Stimulated activated CD8-positive, alpha-beta memory T cell treated with anti-CD3 and anti-CD28 coated beads, Interleukin-12 subunit alpha, Interleukin-12 subunit beta, amount 100 ng/mL, for 4 hours (primary cell): ENCODE data around the gene DIPK1A.
A peak's percentile ranks its signal among the peaks of the same experiment; 100 is the strongest.
"Not testable (repeated sequence)": the region's sequence is repeated elsewhere in the genome, so short reads cannot be mapped to it uniquely, and the experiment has no call there.

Experiments used
- DNase-seq: peaks from one replicate; pipeline ENCODE4 v3.0.0-alpha.2; 2020; ENCODE audit warnings: low read depth

DIPK1A gene

DNA sequence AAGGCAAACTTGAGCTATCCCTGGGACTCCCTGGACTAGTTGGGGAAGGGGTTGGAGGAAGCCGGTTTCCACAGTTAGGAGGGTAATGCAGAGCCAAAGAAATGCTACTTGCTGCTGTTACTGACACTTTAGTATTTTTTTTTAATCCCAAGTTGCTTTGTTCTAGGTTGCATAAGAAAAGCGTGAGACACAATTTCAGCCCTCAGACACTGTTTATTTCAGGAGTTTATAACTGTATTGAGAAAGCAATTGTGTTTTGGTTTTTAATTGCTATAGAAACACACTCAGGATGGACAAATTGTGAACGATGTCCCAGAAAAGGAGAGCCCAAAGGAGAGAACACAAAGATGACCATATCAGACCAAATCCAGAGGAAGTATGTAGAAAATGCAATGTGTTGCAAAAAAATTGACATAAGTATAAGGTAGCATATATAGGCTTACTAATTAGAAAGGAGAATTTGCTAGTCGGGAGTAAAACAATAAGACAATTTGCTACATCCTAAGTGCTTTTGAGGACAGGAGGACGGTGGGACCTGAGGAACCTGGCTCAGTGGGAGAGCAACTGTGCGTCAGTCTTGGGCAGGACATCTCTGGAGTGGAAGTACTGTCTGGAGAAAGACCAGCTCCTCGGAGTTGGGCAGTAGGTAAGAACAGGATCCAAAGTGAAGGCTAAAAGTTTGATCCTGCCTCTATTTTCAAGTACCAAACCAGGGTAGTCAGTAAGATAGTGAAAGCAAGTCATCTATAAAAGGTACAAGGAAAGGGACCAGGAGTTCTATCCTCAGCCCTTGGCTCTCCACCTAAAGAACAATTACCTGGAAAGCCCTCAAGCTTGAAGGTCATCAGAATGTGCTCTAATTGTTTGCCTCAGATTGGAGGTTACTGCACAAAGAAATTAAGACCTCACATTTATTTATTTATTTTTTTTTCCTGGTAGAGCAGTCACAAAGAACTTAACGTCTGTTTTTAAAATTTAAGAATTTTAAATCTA is 39.9 kb downstream of the DIPK1A start:
- DNase-seq, result no peak

GRCh38 chr1:92916899-92917298 is 44.4 kb downstream of the DIPK1A start:
- DNase-seq, result no peak

DNA sequence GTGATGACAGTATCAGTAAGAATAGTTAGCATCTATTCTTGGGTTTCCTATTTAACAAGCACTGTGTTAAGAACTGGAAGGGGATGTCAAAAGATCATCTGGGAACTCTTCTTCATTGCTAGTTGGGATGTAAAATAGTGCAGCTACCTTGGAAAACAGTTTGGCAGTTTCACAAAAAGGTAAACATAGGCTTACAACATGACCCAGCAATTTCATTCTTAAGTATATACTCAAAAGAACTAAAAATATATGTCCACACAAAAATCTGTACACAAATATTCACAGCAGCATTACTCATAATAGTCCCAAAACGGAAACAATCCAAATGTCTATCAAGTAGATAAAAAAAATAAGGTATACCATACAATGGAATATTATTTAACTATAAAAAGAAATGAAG is 45.7 kb downstream of the DIPK1A start:
- DNase-seq, result no peak

GRCh38 chr1:92913093-92913819 is 48.0 kb downstream of the DIPK1A start:
- DNase-seq, result no peak

GRCh38 chr1:92910081-92910480 is 51.2 kb downstream of the DIPK1A start:
- no peak for DNase-seq

- no peak for DNase-seq
Observed at GRCh38 chr1:92909321-92909720, 51.9 kb downstream of the DIPK1A start.

DNA sequence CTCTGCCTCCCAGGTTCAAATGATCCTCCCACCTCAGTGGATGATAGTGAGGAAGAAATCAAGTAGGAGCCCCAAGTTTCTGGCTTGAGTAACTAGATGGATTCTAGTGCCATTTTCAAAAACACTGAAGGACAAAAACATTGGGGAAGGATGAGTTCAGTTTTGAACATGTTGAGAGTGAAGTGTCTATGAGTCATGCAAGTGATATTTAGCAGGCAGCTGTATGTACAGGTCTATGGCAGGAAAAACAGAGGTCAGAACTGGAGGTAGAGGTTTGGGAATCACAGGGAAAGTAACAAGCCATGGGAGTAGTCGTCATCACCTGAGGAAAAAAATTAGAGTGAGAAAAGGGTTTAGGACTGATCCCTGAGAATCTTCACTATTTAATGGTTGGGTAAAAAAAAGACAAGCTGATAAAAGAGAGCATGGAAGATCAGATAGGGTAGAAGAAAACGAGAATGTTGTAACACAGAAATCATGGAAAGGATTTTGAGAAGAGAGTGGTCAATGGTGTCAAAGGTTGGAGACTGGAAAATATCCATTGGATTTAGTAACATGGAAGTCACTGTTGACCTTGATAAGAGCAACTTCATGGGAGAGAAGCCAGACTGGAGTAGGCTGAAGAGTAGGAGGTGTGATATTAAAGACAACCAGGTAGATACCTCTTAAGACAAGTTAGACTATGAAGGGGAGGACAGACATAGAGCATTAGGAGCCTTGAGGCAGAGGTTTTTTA is 53.1 kb downstream of the DIPK1A start:
- no peak for DNase-seq

GRCh38 chr1:92903765-92904164 is 57.5 kb downstream of the DIPK1A start:
- DNase-seq, result no peak

DNA sequence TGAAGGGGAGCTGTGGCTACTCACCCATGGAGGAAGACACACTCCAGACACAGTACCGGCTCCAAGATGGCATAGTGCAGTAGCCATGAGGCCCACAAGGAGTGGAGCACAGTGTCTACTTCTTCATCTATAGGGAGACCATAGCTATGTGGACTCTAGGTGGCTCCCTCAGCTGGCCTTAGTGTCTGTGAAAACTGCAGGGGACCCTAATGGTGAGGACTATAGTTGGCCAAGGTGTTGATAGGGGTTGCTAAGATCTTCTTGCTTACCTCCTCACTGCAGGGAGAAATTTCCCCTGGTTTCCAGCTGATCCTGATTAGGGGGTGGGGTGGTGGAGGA is 58.9 kb downstream of the DIPK1A start:
- no peak for DNase-seq

DNA sequence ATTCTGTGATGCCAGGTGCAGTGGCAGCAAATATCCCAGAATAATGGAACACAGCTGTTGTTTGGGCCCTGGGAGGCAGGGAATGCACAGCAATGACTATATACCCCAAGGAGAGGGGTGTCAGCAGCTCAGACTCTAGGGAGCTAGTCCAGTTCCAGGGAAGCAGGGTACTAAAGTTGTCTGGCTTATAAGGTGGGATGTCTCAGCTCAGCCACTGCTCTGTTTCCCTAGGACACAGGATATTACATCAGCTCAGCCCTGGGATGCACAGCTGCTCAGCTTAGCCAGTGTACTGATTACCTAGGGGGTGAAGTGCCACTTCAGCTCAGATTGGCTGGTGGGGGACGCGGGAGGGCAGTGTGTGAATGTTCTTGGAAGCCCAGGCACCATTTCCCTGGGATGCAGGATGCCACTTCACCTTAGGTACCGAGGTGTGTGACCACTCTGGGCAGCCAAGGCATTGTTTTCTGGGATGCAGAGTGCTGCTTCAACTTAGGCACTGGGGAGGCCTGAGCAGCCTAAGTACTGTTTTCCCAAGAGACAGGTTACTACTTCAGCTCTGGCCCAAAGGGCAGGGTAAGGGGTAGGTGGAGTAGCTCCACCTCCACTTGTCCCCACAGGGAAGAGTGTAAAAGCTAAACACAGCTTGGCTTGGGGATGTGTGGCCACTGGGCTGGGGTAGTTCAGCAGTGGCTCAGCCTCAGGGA is 59.4 kb downstream of the DIPK1A start:
- DNase-seq, result no peak

- no peak for DNase-seq
Observed at GRCh38 chr1:92901126-92901525, 60.1 kb downstream of the DIPK1A start.

DNA sequence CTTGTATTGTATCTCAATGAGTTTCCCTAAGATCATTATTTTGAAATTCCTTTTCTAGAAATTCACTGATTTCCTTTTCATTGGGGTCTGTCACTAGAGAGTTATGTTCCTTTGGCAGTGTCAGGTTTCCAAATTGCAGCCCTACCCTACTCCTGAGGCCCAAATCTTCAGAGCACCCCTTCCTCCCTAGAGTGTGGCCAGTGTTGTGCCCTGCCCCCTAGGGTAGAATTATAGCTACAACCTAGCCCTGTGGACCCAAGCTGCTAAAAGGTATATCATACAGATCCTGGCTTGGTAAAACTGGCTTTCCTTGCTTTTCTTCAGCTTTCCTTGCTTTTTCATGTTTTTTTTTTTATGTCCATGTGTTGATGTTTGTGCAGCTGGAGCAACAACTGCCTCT is 60.7 kb downstream of the DIPK1A start:
- no peak for DNase-seq

GRCh38 chr1:92899780-92900179 is 61.5 kb downstream of the DIPK1A start:
- no peak for DNase-seq

DNA sequence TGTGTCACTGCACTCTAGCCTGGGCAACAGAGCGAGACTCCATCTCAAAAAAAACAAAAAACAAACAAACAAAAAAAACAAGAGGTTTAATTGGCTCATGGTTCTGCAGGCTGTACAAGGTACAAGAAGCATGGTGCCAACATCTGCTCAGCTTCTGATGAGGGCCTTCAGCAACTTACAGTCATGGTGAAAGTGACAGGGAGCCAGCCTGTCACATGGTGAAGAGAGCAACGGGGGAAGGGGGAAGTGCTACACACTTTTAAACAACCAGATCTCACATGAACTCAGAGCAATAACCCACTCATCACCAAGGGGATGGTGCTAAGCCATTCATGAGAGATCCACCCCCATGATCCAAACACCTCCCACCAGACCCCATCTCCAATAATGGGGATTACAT is 63.2 kb downstream of the DIPK1A start:
- not testable (repeated sequence) for DNase-seq

GRCh38 chr1:92887465-92887864 is 73.8 kb downstream of the DIPK1A start:
- DNase-seq, result no peak

DNA sequence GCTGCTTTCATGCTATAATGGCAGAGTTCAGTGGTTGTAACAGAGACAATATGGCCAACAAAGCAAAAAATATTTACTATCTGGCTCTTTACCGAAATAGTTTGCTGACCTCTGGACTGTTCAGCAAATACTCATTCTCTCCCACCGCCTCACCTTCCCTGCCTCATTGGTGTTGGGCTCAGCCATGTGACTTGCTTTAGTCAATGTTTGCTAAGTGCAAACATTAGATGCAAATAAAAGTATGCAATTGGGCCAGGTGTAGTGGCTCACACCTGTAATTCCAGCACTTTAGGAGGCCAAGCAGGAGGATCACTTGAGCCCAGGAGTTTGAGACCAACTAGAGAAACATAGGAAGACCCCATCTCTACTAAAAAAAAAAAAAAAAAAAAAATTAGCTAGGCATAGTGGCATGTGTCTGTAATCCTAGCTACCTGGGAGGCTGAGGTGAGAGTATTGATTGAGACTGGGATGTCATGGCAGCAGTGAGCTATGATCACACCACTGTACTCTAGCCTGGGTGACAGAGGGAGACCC is 74.3 kb downstream of the DIPK1A start:
- DNase-seq, result no peak

DNA sequence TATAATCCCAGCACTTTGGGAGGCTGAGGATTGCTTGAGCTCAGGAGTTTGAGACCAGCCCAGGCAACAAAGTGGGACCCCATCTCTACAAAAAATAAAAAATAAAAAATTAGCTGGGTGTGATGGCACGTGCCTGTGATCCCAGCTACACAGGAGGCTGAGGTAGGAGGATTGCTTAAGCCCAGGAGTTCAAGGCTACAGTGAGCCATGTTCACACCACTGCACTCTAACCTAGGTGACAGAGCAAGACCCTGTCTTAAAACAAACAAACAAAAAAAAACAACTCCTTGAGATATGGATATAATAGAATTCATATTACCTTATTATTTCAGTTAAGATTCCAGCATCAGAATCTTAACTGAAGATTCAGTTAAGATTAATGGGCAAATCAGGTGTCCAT is 77.1 kb downstream of the DIPK1A start:
- DNase-seq, result no peak

GRCh38 chr1:92883297-92883696 is 78.0 kb downstream of the DIPK1A start:
- DNase-seq, result no peak

DNA sequence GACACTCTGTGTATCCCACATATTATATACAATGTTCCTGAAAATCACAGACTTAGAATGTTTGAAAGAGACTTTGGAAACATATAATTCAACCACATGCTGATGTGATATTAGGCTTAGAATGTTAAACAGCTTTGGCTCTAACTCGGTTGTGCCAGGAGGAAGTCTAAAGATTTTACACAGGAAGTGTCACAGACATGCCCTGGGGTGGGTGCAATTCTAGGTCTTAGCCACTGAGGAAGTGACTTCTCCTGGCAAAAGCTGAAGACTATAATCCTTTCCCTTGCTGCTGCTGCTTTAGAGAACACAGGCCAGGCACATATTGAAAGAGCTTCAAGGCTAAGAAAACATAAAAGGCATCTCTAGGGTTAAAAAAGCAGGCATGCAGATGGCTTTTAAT is 78.4 kb downstream of the DIPK1A start:
- peak; percentile 12 for DNase-seq

DNA sequence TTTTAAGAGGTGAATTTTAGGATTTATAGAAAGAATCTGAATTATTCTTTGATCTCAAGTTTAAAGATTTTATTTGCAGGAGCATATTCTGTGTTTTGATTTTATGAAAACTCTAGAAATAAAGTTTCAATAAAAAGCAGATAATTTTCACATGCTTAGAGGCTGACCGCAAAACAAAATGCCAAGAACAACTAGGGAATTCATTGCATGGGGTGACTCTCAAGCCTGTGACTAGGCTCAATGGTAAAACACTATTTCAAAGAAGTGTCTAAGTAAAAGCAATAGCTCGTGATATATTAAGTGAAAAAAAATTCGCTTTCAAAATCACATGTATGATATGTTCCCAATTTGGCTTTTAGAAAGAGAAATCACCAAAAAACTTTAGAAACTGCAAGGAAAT is 79.9 kb downstream of the DIPK1A start:
- no peak for DNase-seq

DNA sequence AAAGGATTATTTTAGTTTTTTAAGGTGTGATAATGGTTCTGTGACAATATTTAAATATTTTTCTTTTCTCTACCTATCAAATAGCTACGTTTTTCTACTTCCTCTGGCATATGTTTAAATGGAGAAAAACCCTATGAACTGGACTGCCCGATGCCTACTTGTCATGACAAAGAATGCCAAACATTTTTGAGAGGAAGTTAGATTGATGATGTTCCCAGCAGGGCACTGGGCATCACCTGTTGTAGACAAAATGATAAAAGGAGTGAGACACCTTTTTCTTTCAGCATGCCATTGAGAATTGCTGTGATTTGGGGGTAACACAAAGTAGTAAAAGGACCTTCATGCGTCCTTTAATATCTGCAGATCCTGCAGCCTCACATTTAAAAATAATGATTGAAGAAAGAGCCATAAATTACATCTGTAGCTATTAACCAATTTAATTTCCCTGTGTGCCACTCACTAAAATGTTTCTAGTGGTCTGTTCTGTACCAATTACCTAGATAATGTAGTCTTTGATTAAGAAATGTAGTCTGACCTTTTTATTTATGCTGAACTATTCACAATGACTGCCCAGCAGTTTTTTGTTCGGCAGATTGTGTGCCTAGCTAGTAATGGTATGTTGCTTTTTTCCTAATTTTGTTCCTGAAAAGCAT is 81.8 kb downstream of the DIPK1A start:
- DNase-seq, result no peak
